H9 (cell line): ENCODE results near the gene FNDC3B. TPM values are rescaled to one million over a fixed set of nuclear protein-coding genes. Genes with fewer than 3 reads are reported as not detected.

Source experiments
- DNase-seq: peaks from one replicate; pipeline ENCODE4 v3.0.0-alpha.2; 2017
- H2AFZ ChIP-seq: one replicate; pipeline ENCODE4 v1.6.1; 2013; ENCODE audit warnings: mild to moderate bottlenecking, low read length, control low read depth, moderate library complexity
- H2AK5ac ChIP-seq: 2 replicates; pipeline ENCODE4 v1.6.1; 2013; ENCODE audit warnings: low read length, control low read depth, mixed read lengths; ENCODE audit not compliant: insufficient read length
- H2BK120ac ChIP-seq: one replicate; pipeline ENCODE4 v1.6.1; 2013; ENCODE audit warnings: low read depth, mild to moderate bottlenecking, low read length, control low read depth, inconsistent platforms; ENCODE audit not compliant: poor library complexity, severe bottlenecking
- H2BK12ac ChIP-seq: 2 replicates; pipeline ENCODE4 v1.6.1; 2013; ENCODE audit warnings: low read length, control low read depth, mixed read lengths, low read depth; ENCODE audit not compliant: insufficient read length
- H2BK15ac ChIP-seq: 2 replicates; pipeline ENCODE4 v1.6.1; 2013; ENCODE audit warnings: low read depth, low read length, control low read depth
- H2BK20ac ChIP-seq: one replicate; pipeline ENCODE4 v1.6.1; 2013; ENCODE audit warnings: low read depth, mild to moderate bottlenecking, low read length, control low read depth, inconsistent platforms; ENCODE audit not compliant: poor library complexity, severe bottlenecking
- H2BK5ac ChIP-seq: 2 replicates; pipeline ENCODE4 v1.6.1; 2013; ENCODE audit warnings: low read length, control low read depth, mixed read lengths; ENCODE audit not compliant: insufficient read length
- H3K14ac ChIP-seq: 2 replicates; pipeline ENCODE4 v1.6.1; 2013; ENCODE audit warnings: low read length, control low read depth; ENCODE audit not compliant: insufficient read depth
- H3K18ac ChIP-seq: 2 replicates; pipeline ENCODE4 v1.6.1; 2013; ENCODE audit warnings: low read depth, mild to moderate bottlenecking, mixed read lengths, low read length, control low read depth; ENCODE audit not compliant: insufficient read length
- H3K23ac ChIP-seq: 2 replicates; pipeline ENCODE4 v1.6.1; 2013; ENCODE audit warnings: low read length, control low read depth, mixed read lengths, low read depth; ENCODE audit not compliant: insufficient read length
- H3K23me2 ChIP-seq: 2 replicates; pipeline ENCODE4 v1.6.1; 2013; ENCODE audit warnings: low read depth, mild to moderate bottlenecking, mixed read lengths, low read length, control low read depth; ENCODE audit not compliant: insufficient read length, poor library complexity, severe bottlenecking
- H3K27ac ChIP-seq: 2 replicates; pipeline ENCODE4 v1.5.1; 2013; ENCODE audit warnings: low read length, control low read depth, mixed read lengths, low read depth; ENCODE audit not compliant: insufficient read length
- H3K27me3 ChIP-seq: 2 replicates; pipeline ENCODE4 v1.6.1; 2013; ENCODE audit warnings: low read length, control low read depth, inconsistent platforms; ENCODE audit not compliant: insufficient read depth
- H3K4ac ChIP-seq: 2 replicates; pipeline ENCODE4 v1.6.1; 2013; ENCODE audit warnings: low read depth, mild to moderate bottlenecking, control low read depth, inconsistent platforms, low read length, moderate library complexity
- H3K4me1 ChIP-seq: 2 replicates; pipeline ENCODE4 v1.6.1; 2013; ENCODE audit warnings: low read length, control low read depth, inconsistent platforms; ENCODE audit not compliant: insufficient read depth
- H3K4me2 ChIP-seq: 2 replicates; pipeline ENCODE4 v1.6.1; 2013; ENCODE audit warnings: low read length, control low read depth, mixed read lengths; ENCODE audit not compliant: insufficient read length, insufficient read depth
- H3K56ac ChIP-seq: 2 replicates; pipeline ENCODE4 v1.6.1; 2013; ENCODE audit warnings: low read depth, mild to moderate bottlenecking, mixed read lengths, low read length, control low read depth; ENCODE audit not compliant: insufficient read length
- H3K79me1 ChIP-seq: 2 replicates; pipeline ENCODE4 v1.6.1; 2013; ENCODE audit warnings: low read depth, mild to moderate bottlenecking, moderate library complexity, low read length, control low read depth, inconsistent platforms; ENCODE audit not compliant: insufficient read depth, poor library complexity, severe bottlenecking
- H3K79me2 ChIP-seq: 2 replicates; pipeline ENCODE4 v1.6.1; 2013; ENCODE audit warnings: low read length, control low read depth, inconsistent platforms; ENCODE audit not compliant: insufficient read depth
- H3K9ac ChIP-seq: 2 replicates; pipeline ENCODE4 v1.6.1; 2013; ENCODE audit warnings: low read length, control low read depth, mixed read lengths; ENCODE audit not compliant: insufficient read length; ENCODE audit errors: extremely low read depth
- H3K9me3 ChIP-seq: one replicate; pipeline ENCODE4 v1.6.1; 2013; ENCODE audit warnings: low read depth, low read length, inconsistent platforms; ENCODE audit not compliant: control insufficient read depth
- H3T11ph ChIP-seq: one replicate; pipeline ENCODE4 v1.6.1; 2013; ENCODE audit warnings: mild to moderate bottlenecking, low read length, control low read depth, inconsistent platforms
- H4K20me1 ChIP-seq: one replicate; pipeline ENCODE4 v1.6.1; 2013; ENCODE audit not compliant: control insufficient read depth, insufficient read length, insufficient read depth
- H4K5ac ChIP-seq: 2 replicates; pipeline ENCODE4 v1.6.1; 2013; ENCODE audit warnings: low read depth, mild to moderate bottlenecking, mixed read lengths, low read length, control low read depth; ENCODE audit not compliant: insufficient read length
- H4K8ac ChIP-seq: replicated peaks from 2 replicates; pipeline ENCODE4 v1.6.1; 2013; ENCODE audit warnings: low read length, control low read depth, mixed read lengths, low read depth; ENCODE audit not compliant: insufficient read length
- H4K91ac ChIP-seq: 2 replicates; pipeline ENCODE4 v1.6.1; 2013; ENCODE audit warnings: low read depth, mild to moderate bottlenecking, moderate library complexity, mixed read lengths, low read length, control low read depth; ENCODE audit not compliant: insufficient read length
- H3K27ac Mint-ChIP-seq, 3 experiments: 2 replicates in 2 of 3; 3 replicates in 1 of 3; pipeline ENCODE4 v1.8.0; 2020 to 2021; ENCODE audit warnings: mixed read lengths in 3 of 3, mild to moderate bottlenecking in 1 of 3, moderate library complexity in 1 of 3
- H3K27me3 Mint-ChIP-seq: 2 replicates; pipeline ENCODE4 v1.8.0; 2021; ENCODE audit warnings: low read depth, mild to moderate bottlenecking, moderate library complexity, mixed read lengths
- H3K36me3 Mint-ChIP-seq, 3 experiments: 2 replicates in 2 of 3; 3 replicates in 1 of 3; pipeline ENCODE4 v1.8.0; 2020 to 2021; ENCODE audit warnings: low read depth in 3 of 3, mixed read lengths in 3 of 3; ENCODE audit not compliant: insufficient read depth in 1 of 3
- H3K4me1 Mint-ChIP-seq, 2 experiments: 2 replicates each; pipeline ENCODE4 v1.8.0; 2020; ENCODE audit warnings: mixed read lengths in 2 of 2
- H3K4me3 Mint-ChIP-seq, 2 experiments: 2 replicates in 1 of 2; 3 replicates in 1 of 2; pipeline ENCODE4 v1.8.0; 2020 to 2021; ENCODE audit warnings: mild to moderate bottlenecking in 2 of 2, mixed read lengths in 2 of 2, moderate library complexity in 1 of 2
- H3K9me3 Mint-ChIP-seq, 2 experiments: 2 replicates in 1 of 2; 3 replicates in 1 of 2; pipeline ENCODE4 v1.8.0; 2020; ENCODE audit warnings: mild to moderate bottlenecking in 2 of 2, mixed read lengths in 2 of 2, moderate library complexity in 1 of 2
- CTCF ChIP-seq: fragments of 200-600 bp; sonication (generic); conservative IDR thresholded peaks from 3 replicates; pipeline ENCODE4 v1.8.0; 2021; ENCODE audit warnings: antibody characterized with exemption, mild to moderate bottlenecking
- whole genome bisulfite sequencing: extraction: QIAGEN DNeasy Blood & Tissue Kit; methylation state at CpG from one replicate; pipeline ENCODE4 v1.1.7; 2013; ENCODE audit warnings: missing lambda C conversion rate, low lambda C conversion rate, mixed read lengths; ENCODE audit not compliant: insufficient read length; ENCODE audit errors: extremely low coverage; 5-methylcytosine and 5-hydroxymethylcytosine counted together
- total RNA-seq: library from RNA; stranded (reverse); gene quantifications from 2 replicates; pipeline ENCODE4 v1.2.1, GENCODE V29; 2021

Gene FNDC3B
- total RNA-seq, 1 experiment from 2014 or later: 43.8 TPM

GRCh38 chr3:172300187-172300586 is 260.8 kb downstream of the FNDC3B start:
- Histone ChIP-seq H4K8ac (no peak overlapping the region), H2AFZ (no peak overlapping the region), H3K79me2 (no peaks in the 10 kb centered on the region), H3K79me1 (no peaks in the 10 kb centered on the region), H3K23ac (no peak overlapping the region), H3K14ac (no peak overlapping the region), H2BK5ac (no peak overlapping the region), H4K5ac (no peak overlapping the region), H3K27me3 (no peaks in the 10 kb centered on the region), H3K56ac (no peak overlapping the region), H3T11ph (no peak overlapping the region), H4K91ac (no peak overlapping the region), H3K23me2 (no peaks in the 10 kb centered on the region), H3K9ac (no peak overlapping the region), H3K4me2 (no peak overlapping the region), H2BK15ac (no peak overlapping the region), H3K4me1 (peaks cover 3% of the 10 kb centered on the region), H3K27ac (no peak overlapping the region), H2BK12ac (no peak overlapping the region), H3K18ac (no peak overlapping the region), H2BK20ac (no peak overlapping the region), H2AK5ac (no peak overlapping the region), H3K4ac (no peak overlapping the region), H2BK120ac (no peak overlapping the region), H4K20me1 (no peaks in the 10 kb centered on the region), H3K9me3 (no peaks in the 10 kb centered on the region)
- H3K4me3 Mint-ChIP-seq: no peak overlapping the region
- no peak for TF ChIP-seq CTCF
- H3K9me3 Mint-ChIP-seq: no peaks in the 10 kb centered on the region
- no peaks in the 10 kb centered on the region for H3K27me3 Mint-ChIP-seq
- peak overlapping the region in 2 of 3 experiments; percentile 36 to 44; a peak in 1 of 7 replicates for H3K27ac Mint-ChIP-seq
- DNase-seq: no peak
- peaks cover 8 to 16% of the 10 kb centered on the region in 2 experiments for H3K4me1 Mint-ChIP-seq
- peaks cover 14 to 31% (median 25%) of the 10 kb centered on the region in 3 experiments; a peak in 6 of 7 replicates for H3K36me3 Mint-ChIP-seq
- WGBS: no CpG with 5 or more reads among the region's 2 CpGs
